ENCODE measurements around the gene PKN1. TPM values are rescaled to one million over a fixed set of nuclear protein-coding genes. Genes with fewer than 3 reads are reported as not detected.
A peak's percentile ranks its signal among the peaks of the same experiment; 100 is the strongest.

PKN1 gene
- total RNA-seq, 4 donors from 2014 or later: 56.2 to 129 (median 82.4) TPM

- H3K27ac ChIP-seq: no peak overlapping the region
- H3K4me1 ChIP-seq: peaks cover 0 to 3% of the 10 kb centered on the region in 2 donors
- no peak for DNase-seq
- no peaks in the 10 kb centered on the region for H3K36me3 ChIP-seq
- no peaks in the 10 kb centered on the region for H3K9me3 ChIP-seq
- no peaks in the 10 kb centered on the region for H3K27me3 ChIP-seq
- no peak for TF ChIP-seq CTCF (IDR thresholded peaks at IDR 0.05)
- no peak for TF ChIP-seq POLR2A (IDR thresholded peaks at IDR 0.05)
- intact Hi-C loops (cut with DNase I; ENCODE audit: low total_unique reads): no loop called here
- H3K4me3 ChIP-seq: no peak overlapping the region
Observed at GRCh38 chr19:14411161-14411937, 21.8 kb upstream of the PKN1 start.

GRCh38 chr19:14411938-14412245 is 21.2 kb upstream of the PKN1 start:
- DNase-seq: no peak
- Histone ChIP-seq H3K4me1 (peaks cover 3% of the 10 kb centered on the region in 2 donors), H3K27ac (no peak overlapping the region), H3K9me3 (no peaks in the 10 kb centered on the region), H3K27me3 (no peaks in the 10 kb centered on the region), H3K4me3 (no peak overlapping the region), H3K36me3 (no peaks in the 10 kb centered on the region)
- intact Hi-C loops (cut with DNase I; ENCODE audit: low total_unique reads): no loop called here
- no peak for TF ChIP-seq POLR2A (IDR thresholded peaks at IDR 0.05)
- no peak for TF ChIP-seq CTCF (IDR thresholded peaks at IDR 0.05)

- TF ChIP-seq CTCF (IDR thresholded peaks at IDR 0.05): no peak
- TF ChIP-seq POLR2A (IDR thresholded peaks at IDR 0.05): no peak
- H3K27ac ChIP-seq: no peak overlapping the region
- H3K27me3 ChIP-seq: no peaks in the 10 kb centered on the region
- H3K36me3 ChIP-seq: no peaks in the 10 kb centered on the region
- no peak for DNase-seq
- no peaks in the 10 kb centered on the region for H3K9me3 ChIP-seq
- H3K4me1 ChIP-seq: peaks cover 3 to 6% of the 10 kb centered on the region in 2 donors
- H3K4me3 ChIP-seq: no peak overlapping the region
- intact Hi-C loops (cut with DNase I; ENCODE audit: low total_unique reads): no loop called here
Observed at GRCh38 chr19:14412324-14412995, 20.6 kb upstream of the PKN1 start.

GRCh38 chr19:14412996-14413692 is 20.0 kb upstream of the PKN1 start:
- intact Hi-C loops (cut with DNase I; ENCODE audit: low total_unique reads): no loop called here
- no peaks in the 10 kb centered on the region for H3K9me3 ChIP-seq
- H3K4me3 ChIP-seq: no peak overlapping the region
- TF ChIP-seq CTCF (IDR thresholded peaks at IDR 0.05): no peak
- no peak for TF ChIP-seq POLR2A (IDR thresholded peaks at IDR 0.05)
- no peak for DNase-seq
- H3K4me1 ChIP-seq: peaks cover 3 to 12% of the 10 kb centered on the region in 2 donors
- H3K36me3 ChIP-seq: no peaks in the 10 kb centered on the region
- peak overlapping the region; percentile 15 to 24 for H3K27ac ChIP-seq
- no peaks in the 10 kb centered on the region for H3K27me3 ChIP-seq

GRCh38 chr19:14413693-14414181 is 19.4 kb upstream of the PKN1 start:
- Histone ChIP-seq H3K4me3 (no peak overlapping the region), H3K9me3 (no peaks in the 10 kb centered on the region), H3K36me3 (no peaks in the 10 kb centered on the region), H3K27me3 (no peaks in the 10 kb centered on the region), H3K27ac (peak overlapping the region; percentile 15 to 24), H3K4me1 (peaks cover 3 to 12% of the 10 kb centered on the region in 2 donors)
- no peak for DNase-seq
- intact Hi-C loops (cut with DNase I; ENCODE audit: low total_unique reads): no loop called here
- no peak for TF ChIP-seq POLR2A (IDR thresholded peaks at IDR 0.05)
- no peak for TF ChIP-seq CTCF (IDR thresholded peaks at IDR 0.05)

All from uterus (tissue), 4 donors.